Right lobe of liver (tissue), 4 donors: ENCODE measurements around the gene HSD17B12.

Experiments
- CTCF ChIP-seq, 4 donors: fragments of 200-600 bp in 3 of 4; fragments of 450-650 bp in 1 of 4; IDR thresholded peaks; one replicate each; pipeline versions ENCODE4 v1.5.1 to v1.8.0; 2016 to 2022; ENCODE audit warnings: antibody characterized with exemption in 4 of 4, mild to moderate bottlenecking in 2 of 4
- POLR2A ChIP-seq: fragments of 450-650 bp; IDR thresholded peaks from one replicate; pipeline ENCODE4 v1.6.1; 2017; ENCODE audit warnings: antibody characterized with exemption, mild to moderate bottlenecking
- donor health status: DM: no; HTN: no; CAD: no.
- donor health status: DM: no; HTN: no; CAD: no.
- donor health status: DM: no; HTN: yes; CAD: no.

- TF ChIP-seq CTCF (IDR thresholded peaks at IDR 0.05), result no peak
- TF ChIP-seq POLR2A, result no peak
These were observed 10.6 kb downstream of the HSD17B12 start for GRCh38 chr11:43690929-43691725.
